Endothelial cell of umbilical vein (primary cell): ENCODE results near the gene RAPGEF6. TPM values are rescaled to one million over a fixed set of nuclear protein-coding genes. Genes with fewer than 3 reads are reported as not detected.

ENCODE experiments used
- BruUV-seq: library from RNA; stranded (reverse); fragments of 400-500 nt; replicated peaks from 2 replicates; lab custom pipeline; 2021; lab: Mats Ljungman, UMichigan
- CTCF ChIA-PET: fragments of 300-600, 350-600 bp; sonication (Branson Sonifier 250); formaldehyde crosslinking; loops from one replicate; lab custom pipeline; 2021; ENCODE audit warnings: antibody characterized with exemption, inconsistent platforms; lab: Charles Lee
- POLR2A ChIA-PET: fragments of 300-600, 350-600 bp; sonication (Branson Sonifier 250); formaldehyde crosslinking; loops from one replicate; lab custom pipeline; 2021; ENCODE audit warnings: antibody characterized with exemption, inconsistent platforms; lab: Charles Lee
- DNase-seq: peaks from one replicate; pipeline ENCODE4 v3.0.0-alpha.2; 2011; ENCODE audit warnings: low read depth, low spot score
- FAIRE-seq: peaks from 2 replicates; lab custom pipeline; 2011; peaks lifted over from hg19 to GRCh38; lab: Jason Lieb, UNC
- H2AFZ ChIP-seq: 2 replicates; pipeline ENCODE4 v1.6.0; 2012; ENCODE audit warnings: low read depth, low read length, control low read depth, inconsistent platforms
- H3K27ac ChIP-seq: 2 replicates; pipeline ENCODE4 v1.5.1; 2011; ENCODE audit warnings: low read depth, mild to moderate bottlenecking, control low read depth, low read length, moderate library complexity; ENCODE audit not compliant: insufficient read depth
- H3K27me3 ChIP-seq, 2 experiments: 2 replicates each; pipeline versions ENCODE4 v1.6.0 to v1.6.1; 2011; ENCODE audit warnings: low read length in 2 of 2, mixed read lengths in 1 of 2; ENCODE audit not compliant: control insufficient read depth in 2 of 2, insufficient read depth in 2 of 2
- H3K36me3 ChIP-seq, 2 experiments: 2 replicates in 1 of 2; 3 replicates in 1 of 2; pipeline ENCODE4 v1.5.1; 2011; ENCODE audit warnings: low read length in 2 of 2, mild to moderate bottlenecking in 1 of 2, moderate library complexity in 1 of 2; ENCODE audit not compliant: control insufficient read depth in 2 of 2, insufficient read depth in 2 of 2; ENCODE audit errors: extremely low read depth in 1 of 2
- H3K4me1 ChIP-seq: 3 replicates; pipeline ENCODE4 v1.5.1; 2011; ENCODE audit warnings: mild to moderate bottlenecking, low read length; ENCODE audit not compliant: control insufficient read depth, insufficient read depth; ENCODE audit errors: extremely low read depth
- H3K4me2 ChIP-seq: 2 replicates; pipeline ENCODE4 v1.6.1; 2011; ENCODE audit warnings: low read length, control low read depth, mixed read lengths; ENCODE audit not compliant: insufficient read depth
- H3K4me3 ChIP-seq, 3 experiments: fragments of 200-600 bp in 1 of 3; sonication (generic), shearing (Covaris generic) in 1 of 3; replicated peaks in 1 of 3; 2 replicates each; pipeline ENCODE4 v1.5.1; 2011 to 2016; ENCODE audit warnings: control low read depth in 3 of 3, low read length in 3 of 3, mild to moderate bottlenecking in 2 of 3, inconsistent platforms in 1 of 3, low read depth in 1 of 3, moderate library complexity in 1 of 3; ENCODE audit not compliant: insufficient read depth in 1 of 3
- H3K79me2 ChIP-seq: 2 replicates; pipeline ENCODE4 v1.6.0; 2012; ENCODE audit warnings: low read length, inconsistent platforms; ENCODE audit not compliant: control insufficient read depth, insufficient read depth
- H3K9ac ChIP-seq: replicated peaks from 2 replicates; pipeline ENCODE3; 2011; ENCODE audit warnings: low read length, control low read depth; ENCODE audit not compliant: insufficient read depth; ENCODE audit errors: extremely low read depth
- H3K9me1 ChIP-seq: replicated peaks from 3 replicates; pipeline ENCODE4 v1.6.0; 2011; ENCODE audit warnings: mild to moderate bottlenecking, low read length; ENCODE audit not compliant: control insufficient read depth, insufficient read depth; ENCODE audit errors: extremely low read depth
- H3K9me3 ChIP-seq: replicated peaks from 2 replicates; pipeline ENCODE4 v1.5.1; 2012; ENCODE audit warnings: low read length, inconsistent platforms; ENCODE audit not compliant: control insufficient read depth, insufficient read depth
- H4K20me1 ChIP-seq: replicated peaks from 2 replicates; pipeline ENCODE3; 2011; ENCODE audit warnings: mild to moderate bottlenecking, low read length; ENCODE audit not compliant: control insufficient read depth, insufficient read depth; ENCODE audit errors: extremely low read depth
- EZH2 ChIP-seq: IDR thresholded peaks from 2 replicates; pipeline ENCODE4 v1.6.1; 2012; ENCODE audit warnings: borderline replicate concordance, low read depth, mild to moderate bottlenecking, moderate library complexity, low read length, inconsistent platforms; ENCODE audit not compliant: severe bottlenecking
- FOS ChIP-seq: IDR thresholded peaks from 2 replicates; pipeline ENCODE4 v1.6.1; 2011; ENCODE audit warnings: mild to moderate bottlenecking, low read length, moderate library complexity, borderline replicate concordance; ENCODE audit not compliant: insufficient read depth
- GATA2 ChIP-seq: IDR thresholded peaks from 2 replicates; pipeline ENCODE4 v1.7.0; 2011; ENCODE audit warnings: low read depth, mild to moderate bottlenecking, moderate library complexity, mixed read lengths, low read length; ENCODE audit not compliant: insufficient read length, insufficient read depth
- JUN ChIP-seq: IDR thresholded peaks from 2 replicates; pipeline ENCODE4 v1.6.1; 2011; ENCODE audit warnings: borderline replicate concordance, low read depth; ENCODE audit not compliant: insufficient read length, insufficient read depth
- MYC ChIP-seq: IDR thresholded peaks from one replicate; pipeline ENCODE4 v1.6.1; 2011; ENCODE audit warnings: mild to moderate bottlenecking, low read depth, low read length
- POLR2A ChIP-seq: IDR thresholded peaks from 2 replicates; pipeline ENCODE4 v1.6.1; 2012; ENCODE audit warnings: low read depth, mild to moderate bottlenecking, control low read depth, low read length
- POLR2AphosphoS5 ChIP-seq: IDR thresholded peaks from 2 replicates; pipeline ENCODE4 v1.6.1; 2012; ENCODE audit warnings: low read depth, mild to moderate bottlenecking, control low read depth, low read length, moderate library complexity; ENCODE audit not compliant: insufficient read depth
- dilution Hi-C: fragments of 300-500 bp; cut with MboI; formaldehyde crosslinking; loops from one replicate; pipeline ENCODE4 v1.15.0; 2019; ENCODE audit warnings: low sequenced_read_pairs; ENCODE audit not compliant: extremely low pct_ligation_motif_present
- intact Hi-C: fragments of 100-400 bp; cut with micrococcal nuclease; formaldehyde crosslinking; loops from one replicate; pipeline ENCODE4 v1.10.0; 2022
- polyA plus RNA-seq, 4 experiments: library from polyadenylated mRNA; depleted of rRNA in 3 of 4; stranded (reverse) in 3 of 4; unstranded in 1 of 4; fragments of >200 nt; gene quantifications; 2 replicates each; pipeline versions ENCODE4 v1.2.1 to v1.2.3, GENCODE V29; 2011 to 2012; ENCODE audit warnings: missing spikeins in 1 of 4
- total RNA-seq: library from RNA; stranded (reverse); gene quantifications from 2 replicates; pipeline ENCODE4 v1.2.3, GENCODE V29; 2021
- TF ChIP-seq, protein P1 (sequence below), 2 donors: IDR thresholded peaks; 1 replicate in 1 of 2; 2 replicates in 1 of 2; pipeline ENCODE4 v1.5.1; 2011; ENCODE audit warnings: low read length in 2 of 2, mild to moderate bottlenecking in 2 of 2, moderate library complexity in 2 of 2, control low read depth in 1 of 2, inconsistent platforms in 1 of 2, low read depth in 1 of 2; ENCODE audit not compliant: insufficient read depth in 1 of 2; ENCODE audit errors: extremely low read depth in 1 of 2
- TF ChIP-seq, protein P2 (sequence below): IDR thresholded peaks from 2 replicates; pipeline ENCODE4 v1.6.1; 2011; ENCODE audit not compliant: insufficient read depth, insufficient read length

Gene RAPGEF6
- total and polyA plus RNA-seq, 2 donors (not counting 3 experiments of a cell fraction or from before 2014, with no cell fraction given) = 3.5 to 17.5 TPM

DNA sequence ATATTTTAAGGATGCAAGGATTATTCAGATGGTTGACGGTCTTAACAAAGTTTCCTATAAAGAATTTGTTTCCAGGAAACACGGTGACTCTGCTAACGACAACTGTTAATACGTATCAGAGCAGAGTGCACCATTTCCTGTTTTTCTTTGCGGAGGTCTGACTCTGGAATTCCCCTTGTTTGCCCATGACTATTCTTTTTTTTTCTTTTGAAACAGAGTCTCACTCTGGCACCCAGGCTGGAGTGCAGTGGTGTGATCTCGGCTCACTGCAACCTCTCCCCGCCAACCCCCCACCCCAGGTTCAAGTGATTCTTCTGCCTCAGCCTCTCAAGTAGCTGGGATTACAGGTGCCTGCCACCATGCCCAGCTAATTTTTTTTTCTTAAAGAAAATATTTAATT lies 255.3 kb downstream of the RAPGEF6 start:
- CTCF ChIA-PET = no interaction called here
- peak; percentile 95 for DNase-seq
- Histone ChIP-seq H3K27ac (peak overlapping the region; percentile 99), H3K4me3 (peak overlapping the region in 1 of 3 experiments; percentile 11), H3K4me1 (peaks cover 35% of the 10 kb centered on the region), H3K27me3 (no peaks in the 10 kb centered on the region), H3K9me3 (no peaks in the 10 kb centered on the region), H4K20me1 (no peaks in the 10 kb centered on the region), H2AFZ (no peak overlapping the region), H3K9ac (peak overlapping the region; percentile 83), H3K79me2 (peaks cover 12% of the 10 kb centered on the region), H3K9me1 (no peaks in the 10 kb centered on the region), H3K4me2 (peak overlapping the region; percentile 87), H3K36me3 (no peaks in the 10 kb centered on the region)
- FAIRE-seq = peak; percentile 80
- TF ChIP-seq MYC (no peak), GATA2 (no peak), EZH2 (no peak), FOS (peak; percentile 34), JUN (peak; percentile 78), POLR2AphosphoS5 (peak; percentile 19), POLR2A (no peak)
- TF ChIP-seq, protein P1, sequence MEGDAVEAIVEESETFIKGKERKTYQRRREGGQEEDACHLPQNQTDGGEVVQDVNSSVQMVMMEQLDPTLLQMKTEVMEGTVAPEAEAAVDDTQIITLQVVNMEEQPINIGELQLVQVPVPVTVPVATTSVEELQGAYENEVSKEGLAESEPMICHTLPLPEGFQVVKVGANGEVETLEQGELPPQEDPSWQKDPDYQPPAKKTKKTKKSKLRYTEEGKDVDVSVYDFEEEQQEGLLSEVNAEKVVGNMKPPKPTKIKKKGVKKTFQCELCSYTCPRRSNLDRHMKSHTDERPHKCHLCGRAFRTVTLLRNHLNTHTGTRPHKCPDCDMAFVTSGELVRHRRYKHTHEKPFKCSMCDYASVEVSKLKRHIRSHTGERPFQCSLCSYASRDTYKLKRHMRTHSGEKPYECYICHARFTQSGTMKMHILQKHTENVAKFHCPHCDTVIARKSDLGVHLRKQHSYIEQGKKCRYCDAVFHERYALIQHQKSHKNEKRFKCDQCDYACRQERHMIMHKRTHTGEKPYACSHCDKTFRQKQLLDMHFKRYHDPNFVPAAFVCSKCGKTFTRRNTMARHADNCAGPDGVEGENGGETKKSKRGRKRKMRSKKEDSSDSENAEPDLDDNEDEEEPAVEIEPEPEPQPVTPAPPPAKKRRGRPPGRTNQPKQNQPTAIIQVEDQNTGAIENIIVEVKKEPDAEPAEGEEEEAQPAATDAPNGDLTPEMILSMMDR (IDR thresholded peaks at IDR 0.05; ENCODE audit: extremely low read depth in 1 of 2, insufficient read depth in 1 of 2, low read depth in 1 of 2, low read length in 2 of 2) = no peak
- TF ChIP-seq, protein P2, sequence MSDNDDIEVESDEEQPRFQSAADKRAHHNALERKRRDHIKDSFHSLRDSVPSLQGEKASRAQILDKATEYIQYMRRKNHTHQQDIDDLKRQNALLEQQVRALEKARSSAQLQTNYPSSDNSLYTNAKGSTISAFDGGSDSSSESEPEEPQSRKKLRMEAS = no peak
- no TSS peak for BruUV-seq
- intact Hi-C loops (loop anchor here (1.0 kb wide), 2 partner anchors 115 to 214 kb away; partner anchors contain the start of genes CDC42SE2 and HINT1), dilution Hi-C loops (no loop called here)
- POLR2A ChIA-PET = no interaction called here
